ENCODE results near the gene ZDHHC3. TPM values are rescaled to one million over a fixed set of nuclear protein-coding genes. Genes with fewer than 3 reads are reported as not detected.
"Not testable (repeated sequence)": the region's sequence is repeated elsewhere in the genome, so short reads cannot be mapped to it uniquely, and the experiment has no call there.

The ZDHHC3 gene
- total and polyA plus RNA-seq, 7 experiments from 2014 or later = 33.7 to 54.0 (median 45.0) TPM

GRCh38 chr3:44949770-44950169 is 26.2 kb downstream of the ZDHHC3 start:
- H3K4me1 ChIP-seq (ENCODE audit: control insufficient read depth in 2 of 2, insufficient read depth in 2 of 2, low read length in 2 of 2); ATAC-seq; POLR2A ChIA-PET; H3K9me3 ChIP-seq (ENCODE audit: control insufficient read depth in 2 of 3, low read length in 3 of 3); DNase-seq; CTCF ChIA-PET; H3K4me3 Mint-ChIP-seq; H3K27ac Mint-ChIP-seq; H3K27ac ChIP-seq (ENCODE audit: low read depth, low read length); H3K27me3 ChIP-seq (ENCODE audit: control insufficient read depth in 2 of 2, insufficient read depth in 2 of 2, low read length in 2 of 2); H3K9me3 Mint-ChIP-seq; H3K27me3 Mint-ChIP-seq; H3K4me3 ChIP-seq (ENCODE audit: low read length); intact Hi-C loops (cut with micrococcal nuclease): not testable (repeated sequence)
- H3K4me1 Mint-ChIP-seq = peaks cover 2 to 40% (median 25%) of the 10 kb centered on the region in 7 donors
- peaks cover 0 to 31% (median 0%) of the 10 kb centered on the region in 3 experiments for H3K36me3 ChIP-seq (ENCODE audit: control insufficient read depth in 2 of 3, insufficient read depth in 3 of 3, low read length in 3 of 3)
- peaks cover 2 to 39% (median 14%) of the 10 kb centered on the region in 5 donors for H3K36me3 Mint-ChIP-seq

GRCh38 chr3:44948239-44948638 is 27.7 kb downstream of the ZDHHC3 start:
- Histone ChIP-seq H3K36me3 (ENCODE audit: control insufficient read depth in 2 of 3, insufficient read depth in 3 of 3, low read length in 3 of 3) (peaks cover 0 to 29% (median 0%) of the 10 kb centered on the region in 3 experiments), H3K27me3 (ENCODE audit: control insufficient read depth in 2 of 2, insufficient read depth in 2 of 2, low read length in 2 of 2) (no peaks in the 10 kb centered on the region), H3K27ac (ENCODE audit: low read depth, low read length) (no peak overlapping the region), H3K4me1 (ENCODE audit: control insufficient read depth in 2 of 2, insufficient read depth in 2 of 2, low read length in 2 of 2) (no peaks in the 10 kb centered on the region), H3K4me3 (ENCODE audit: low read length) (no peak overlapping the region), H3K9me3 (ENCODE audit: control insufficient read depth in 2 of 3, low read length in 3 of 3) (no peaks in the 10 kb centered on the region)
- ATAC-seq (no peak), DNase-seq (no peak)
- Mint-ChIP-seq H3K27me3 (no peaks in the 10 kb centered on the region), H3K27ac (peak overlapping the region in 1 of 9 donors; percentile 38), H3K4me1 (peaks cover 2 to 40% (median 22%) of the 10 kb centered on the region in 7 donors), H3K9me3 (no peaks in the 10 kb centered on the region), H3K4me3 (no peak overlapping the region), H3K36me3 (peaks cover 3 to 38% (median 17%) of the 10 kb centered on the region in 5 donors)
- ChIA-PET CTCF (no interaction called here), POLR2A (no interaction called here)
- intact Hi-C loops (cut with micrococcal nuclease) = no loop called here

- Histone ChIP-seq H3K9me3 (ENCODE audit: control insufficient read depth in 2 of 3, low read length in 3 of 3) (no peaks in the 10 kb centered on the region), H3K36me3 (ENCODE audit: control insufficient read depth in 2 of 3, insufficient read depth in 3 of 3, low read length in 3 of 3) (peaks cover 0 to 76% (median 11%) of the 10 kb centered on the region in 3 experiments), H3K4me3 (ENCODE audit: low read length) (no peak overlapping the region), H3K4me1 (ENCODE audit: control insufficient read depth in 2 of 2, insufficient read depth in 2 of 2, low read length in 2 of 2) (no peaks in the 10 kb centered on the region), H3K27ac (ENCODE audit: low read depth, low read length) (no peak overlapping the region), H3K27me3 (ENCODE audit: control insufficient read depth in 2 of 2, insufficient read depth in 2 of 2, low read length in 2 of 2) (no peaks in the 10 kb centered on the region)
- DNase-seq (no peak), ATAC-seq (no peak)
- Mint-ChIP-seq H3K27me3 (no peaks in the 10 kb centered on the region), H3K27ac (peak overlapping the region in 1 of 9 donors; percentile 56), H3K4me3 (no peak overlapping the region), H3K9me3 (no peaks in the 10 kb centered on the region), H3K36me3 (peaks cover 13 to 62% (median 31%) of the 10 kb centered on the region in 5 donors), H3K4me1 (peaks cover 0 to 18% (median 3%) of the 10 kb centered on the region in 7 donors)
- ChIA-PET POLR2A (no interaction called here), CTCF (no interaction called here)
- intact Hi-C loops (cut with micrococcal nuclease) = no loop called here
These were observed 33.6 kb downstream of the ZDHHC3 start for GRCh38 chr3:44942202-44942921.

GRCh38 chr3:44939581-44940036 is 36.4 kb downstream of the ZDHHC3 start:
- ATAC-seq (no peak), DNase-seq (no peak)
- intact Hi-C loops (cut with micrococcal nuclease) = no loop called here
- Mint-ChIP-seq H3K27ac (no peak overlapping the region), H3K4me1 (peaks cover 4 to 19% (median 12%) of the 10 kb centered on the region in 7 donors), H3K9me3 (peaks cover 0 to 2% (median 0%) of the 10 kb centered on the region in 11 donors), H3K4me3 (no peak overlapping the region), H3K27me3 (no peaks in the 10 kb centered on the region), H3K36me3 (peaks cover 15 to 68% (median 33%) of the 10 kb centered on the region in 5 donors)
- Histone ChIP-seq H3K27ac (ENCODE audit: low read depth, low read length) (no peak overlapping the region), H3K4me3 (ENCODE audit: low read length) (no peak overlapping the region), H3K9me3 (ENCODE audit: control insufficient read depth in 2 of 3, low read length in 3 of 3) (no peaks in the 10 kb centered on the region), H3K27me3 (ENCODE audit: control insufficient read depth in 2 of 2, insufficient read depth in 2 of 2, low read length in 2 of 2) (no peaks in the 10 kb centered on the region), H3K4me1 (ENCODE audit: control insufficient read depth in 2 of 2, insufficient read depth in 2 of 2, low read length in 2 of 2) (no peaks in the 10 kb centered on the region), H3K36me3 (ENCODE audit: control insufficient read depth in 2 of 3, insufficient read depth in 3 of 3, low read length in 3 of 3) (peaks cover 0 to 55% (median 11%) of the 10 kb centered on the region in 3 experiments)
- ChIA-PET CTCF (no interaction called here), POLR2A (no interaction called here)

GRCh38 chr3:44932986-44933944 is 42.7 kb downstream of the ZDHHC3 start:
- H3K4me3 ChIP-seq (ENCODE audit: low read length) = no peak overlapping the region
- H3K27me3 ChIP-seq (ENCODE audit: control insufficient read depth in 2 of 2, insufficient read depth in 2 of 2, low read length in 2 of 2) = no peaks in the 10 kb centered on the region
- H3K4me1 ChIP-seq (ENCODE audit: control insufficient read depth in 2 of 2, insufficient read depth in 2 of 2, low read length in 2 of 2) = no peaks in the 10 kb centered on the region
- H3K36me3 ChIP-seq (ENCODE audit: control insufficient read depth in 2 of 3, insufficient read depth in 3 of 3, low read length in 3 of 3) = peaks cover 0 to 59% (median 3%) of the 10 kb centered on the region in 3 experiments
- Mint-ChIP-seq H3K4me1 (peaks cover 6 to 19% (median 13%) of the 10 kb centered on the region in 7 donors), H3K27me3 (no peaks in the 10 kb centered on the region), H3K36me3 (peaks cover 6 to 53% (median 21%) of the 10 kb centered on the region in 5 donors), H3K9me3 (peaks cover 0 to 2% (median 0%) of the 10 kb centered on the region in 11 donors), H3K4me3 (no peak overlapping the region), H3K27ac (peak overlapping the region in 1 of 9 donors; percentile 33)
- intact Hi-C loops (cut with micrococcal nuclease) = no loop called here
- ATAC-seq (no peak), DNase-seq (no peak)
- H3K27ac ChIP-seq (ENCODE audit: low read depth, low read length) = no peak overlapping the region
- ChIA-PET CTCF (no interaction called here), POLR2A (no interaction called here)
- no peaks in the 10 kb centered on the region for H3K9me3 ChIP-seq (ENCODE audit: control insufficient read depth in 2 of 3, low read length in 3 of 3)

- ChIA-PET POLR2A (no interaction called here), CTCF (no interaction called here)
- Histone ChIP-seq H3K9me3 (ENCODE audit: control insufficient read depth in 2 of 3, low read length in 3 of 3) (no peaks in the 10 kb centered on the region), H3K4me1 (ENCODE audit: control insufficient read depth in 2 of 2, insufficient read depth in 2 of 2, low read length in 2 of 2) (no peaks in the 10 kb centered on the region), H3K4me3 (ENCODE audit: low read length) (no peak overlapping the region), H3K27me3 (ENCODE audit: control insufficient read depth in 2 of 2, insufficient read depth in 2 of 2, low read length in 2 of 2) (no peaks in the 10 kb centered on the region), H3K27ac (ENCODE audit: low read depth, low read length) (no peak overlapping the region), H3K36me3 (ENCODE audit: control insufficient read depth in 2 of 3, insufficient read depth in 3 of 3, low read length in 3 of 3) (peaks cover 0 to 69% (median 3%) of the 10 kb centered on the region in 3 experiments)
- no peaks in the 10 kb centered on the region for H3K27me3 Mint-ChIP-seq
- H3K4me3 Mint-ChIP-seq = no peak overlapping the region
- ATAC-seq (no peak), DNase-seq (no peak)
- peaks cover 6 to 19% (median 13%) of the 10 kb centered on the region in 7 donors for H3K4me1 Mint-ChIP-seq
- intact Hi-C loops (cut with micrococcal nuclease) = no loop called here
- peak overlapping the region in 1 of 9 donors; percentile 56 for H3K27ac Mint-ChIP-seq
- H3K9me3 Mint-ChIP-seq = peaks cover 0 to 2% (median 0%) of the 10 kb centered on the region in 11 donors
- H3K36me3 Mint-ChIP-seq = peaks cover 7 to 52% (median 18%) of the 10 kb centered on the region in 5 donors
These were observed 43.7 kb downstream of the ZDHHC3 start for GRCh38 chr3:44932271-44932670.
